Measurements from ENCODE around the gene FOSL1. TPM values are rescaled to one million over a fixed set of nuclear protein-coding genes. Genes with fewer than 3 reads are reported as not detected.

Gene FOSL1
- total and polyA plus RNA-seq, 4 donors = 0.17 to 0.20 TPM; not detected in 2

- H3K36me3 ChIP-seq (ENCODE audit: control insufficient read depth in 4 of 4, insufficient read depth in 3 of 4, low read depth in 1 of 4, low read length in 3 of 4) = peaks cover 0 to 1% (median 0%) of the 10 kb centered on the region in 4 donors
- no peak overlapping the region for H3K9ac ChIP-seq (ENCODE audit: low read depth in 1 of 2, low read length in 2 of 2)
- H3K4me3 ChIP-seq (ENCODE audit: low read depth in 1 of 3, low read length in 3 of 3) = no peak overlapping the region
- no peak overlapping the region for H3K27ac ChIP-seq (ENCODE audit: low read depth in 1 of 2, low read length in 2 of 2)
- 93% methylated on average over 14 of the region's 14 CpGs for WGBS
- DNase-seq (ENCODE audit: low spot score) = no peak
- peaks cover 0 to 26% (median 14%) of the 10 kb centered on the region in 4 donors for H3K4me1 ChIP-seq (ENCODE audit: control insufficient read depth in 4 of 4, insufficient read depth in 4 of 4, low read length in 3 of 4)
- no peaks in the 10 kb centered on the region for H3K27me3 ChIP-seq (ENCODE audit: control insufficient read depth in 4 of 4, insufficient read depth in 4 of 4, low read length in 3 of 4)
- TF ChIP-seq HNF4G (IDR thresholded peaks at IDR 0.05) (no peak), FOXA2 (IDR thresholded peaks at IDR 0.05) (no peak), EGR1 (IDR thresholded peaks at IDR 0.05; ENCODE audit: low read depth in 2 of 2) (no peak), TAF1 (conservative IDR thresholded peaks at IDR 0.05) (no peak), FOXA1 (IDR thresholded peaks at IDR 0.05) (no peak)
- H3K9me3 ChIP-seq (ENCODE audit: control insufficient read depth in 4 of 4, low read length in 3 of 4) = no peaks in the 10 kb centered on the region
These were observed 3.9 kb downstream of the FOSL1 start for GRCh38 chr11:65896034-65896999.

DNA sequence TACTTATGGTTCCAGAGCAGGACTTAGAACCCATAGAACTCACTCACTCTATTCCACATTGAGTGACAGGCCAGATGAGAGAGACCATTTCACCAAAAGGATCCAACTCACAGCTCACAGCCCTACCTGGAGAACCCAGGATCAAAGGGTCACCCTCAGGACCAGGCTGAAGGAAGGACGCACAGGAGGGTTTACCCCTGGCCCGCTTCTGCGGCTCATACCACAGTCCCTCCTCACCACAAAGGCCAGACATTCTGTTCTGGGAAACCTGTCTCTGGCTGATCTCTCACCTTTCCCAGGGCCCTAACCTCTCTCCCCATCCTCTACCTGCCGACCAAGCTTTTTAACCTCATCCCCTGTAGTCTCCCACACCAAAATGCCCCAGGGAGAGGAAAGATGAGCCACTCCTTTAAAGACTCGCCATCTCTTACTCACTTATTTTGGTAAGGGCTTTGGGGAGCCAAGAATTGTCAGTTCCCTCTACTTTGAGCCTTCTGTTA lies 4.7 kb downstream of the FOSL1 start:
- H3K4me1 ChIP-seq (ENCODE audit: control insufficient read depth in 4 of 4, insufficient read depth in 4 of 4, low read length in 3 of 4) = peaks cover 0 to 32% (median 19%) of the 10 kb centered on the region in 4 donors
- WGBS = 93% methylated on average over 5 of the region's 5 CpGs
- no peaks in the 10 kb centered on the region for H3K27me3 ChIP-seq (ENCODE audit: control insufficient read depth in 4 of 4, insufficient read depth in 4 of 4, low read length in 3 of 4)
- no peak for TF ChIP-seq GABPA (IDR thresholded peaks at IDR 0.05 in 1 of 2, conservative IDR thresholded peaks at IDR 0.05 in 1 of 2)
- TF ChIP-seq HNF4A (conservative IDR thresholded peaks at IDR 0.05) = no peak
- TF ChIP-seq NR2F2 (IDR thresholded peaks at IDR 0.05) = no peak
- TF ChIP-seq JUND (IDR thresholded peaks at IDR 0.05) = no peak
- no peak for TF ChIP-seq MAX (IDR thresholded peaks at IDR 0.05)
- no peak for TF ChIP-seq TAF1 (conservative IDR thresholded peaks at IDR 0.05)
- no peak for TF ChIP-seq YY1 (IDR thresholded peaks at IDR 0.05)
- TF ChIP-seq, protein P1, sequence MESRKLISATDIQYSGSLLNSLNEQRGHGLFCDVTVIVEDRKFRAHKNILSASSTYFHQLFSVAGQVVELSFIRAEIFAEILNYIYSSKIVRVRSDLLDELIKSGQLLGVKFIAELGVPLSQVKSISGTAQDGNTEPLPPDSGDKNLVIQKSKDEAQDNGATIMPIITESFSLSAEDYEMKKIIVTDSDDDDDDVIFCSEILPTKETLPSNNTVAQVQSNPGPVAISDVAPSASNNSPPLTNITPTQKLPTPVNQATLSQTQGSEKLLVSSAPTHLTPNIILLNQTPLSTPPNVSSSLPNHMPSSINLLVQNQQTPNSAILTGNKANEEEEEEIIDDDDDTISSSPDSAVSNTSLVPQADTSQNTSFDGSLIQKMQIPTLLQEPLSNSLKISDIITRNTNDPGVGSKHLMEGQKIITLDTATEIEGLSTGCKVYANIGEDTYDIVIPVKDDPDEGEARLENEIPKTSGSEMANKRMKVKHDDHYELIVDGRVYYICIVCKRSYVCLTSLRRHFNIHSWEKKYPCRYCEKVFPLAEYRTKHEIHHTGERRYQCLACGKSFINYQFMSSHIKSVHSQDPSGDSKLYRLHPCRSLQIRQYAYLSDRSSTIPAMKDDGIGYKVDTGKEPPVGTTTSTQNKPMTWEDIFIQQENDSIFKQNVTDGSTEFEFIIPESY (IDR thresholded peaks at IDR 0.05) = no peak
- TF ChIP-seq, protein P2, sequence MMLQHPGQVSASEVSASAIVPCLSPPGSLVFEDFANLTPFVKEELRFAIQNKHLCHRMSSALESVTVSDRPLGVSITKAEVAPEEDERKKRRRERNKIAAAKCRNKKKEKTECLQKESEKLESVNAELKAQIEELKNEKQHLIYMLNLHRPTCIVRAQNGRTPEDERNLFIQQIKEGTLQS (IDR thresholded peaks at IDR 0.05) = no peak
- TF ChIP-seq RAD21 (IDR thresholded peaks at IDR 0.05) = no peak
- no peak for TF ChIP-seq HNF4G (IDR thresholded peaks at IDR 0.05)
- H3K36me3 ChIP-seq (ENCODE audit: control insufficient read depth in 4 of 4, insufficient read depth in 3 of 4, low read depth in 1 of 4, low read length in 3 of 4) = peaks cover 0 to 1% (median 0%) of the 10 kb centered on the region in 4 donors
- H3K4me3 ChIP-seq (ENCODE audit: low read depth in 1 of 3, low read length in 3 of 3) = no peak overlapping the region
- no peaks in the 10 kb centered on the region for H3K9me3 ChIP-seq (ENCODE audit: control insufficient read depth in 4 of 4, low read length in 3 of 4)
- H3K27ac ChIP-seq (ENCODE audit: low read depth in 1 of 2, low read length in 2 of 2) = no peak overlapping the region
- H3K9ac ChIP-seq (ENCODE audit: low read depth in 1 of 2, low read length in 2 of 2) = no peak overlapping the region
- DNase-seq (ENCODE audit: low spot score) = no peak

- Histone ChIP-seq H3K27me3 (ENCODE audit: control insufficient read depth in 4 of 4, insufficient read depth in 4 of 4, low read length in 3 of 4) (no peaks in the 10 kb centered on the region), H3K9me3 (ENCODE audit: control insufficient read depth in 4 of 4, low read length in 3 of 4) (no peaks in the 10 kb centered on the region), H3K36me3 (ENCODE audit: control insufficient read depth in 4 of 4, insufficient read depth in 3 of 4, low read depth in 1 of 4, low read length in 3 of 4) (no peaks in the 10 kb centered on the region), H3K4me3 (ENCODE audit: low read depth in 1 of 3, low read length in 3 of 3) (no peak overlapping the region), H3K9ac (ENCODE audit: low read depth in 1 of 2, low read length in 2 of 2) (no peak overlapping the region), H3K27ac (ENCODE audit: low read depth in 1 of 2, low read length in 2 of 2) (peak overlapping the region; percentile 79 to 80), H3K4me1 (ENCODE audit: control insufficient read depth in 4 of 4, insufficient read depth in 4 of 4, low read length in 3 of 4) (peaks cover 7 to 26% (median 17%) of the 10 kb centered on the region in 4 donors)
- WGBS = 75% methylated on average over 16 of the region's 16 CpGs
- DNase-seq (ENCODE audit: low spot score) = no peak
- TF ChIP-seq JUND (IDR thresholded peaks at IDR 0.05) (no peak), YY1 (IDR thresholded peaks at IDR 0.05) (no peak), FOXA1 (IDR thresholded peaks at IDR 0.05) (no peak), NR2F2 (IDR thresholded peaks at IDR 0.05) (no peak), HNF4G (IDR thresholded peaks at IDR 0.05) (no peak), REST (IDR thresholded peaks at IDR 0.05) (no peak), EGR1 (IDR thresholded peaks at IDR 0.05; ENCODE audit: low read depth in 2 of 2) (no peak), SP1 (IDR thresholded peaks at IDR 0.05) (no peak), RXRA (IDR thresholded peaks at IDR 0.05) (no peak), RAD21 (IDR thresholded peaks at IDR 0.05) (no peak)
- TF ChIP-seq, protein P1 (IDR thresholded peaks at IDR 0.05) = no peak
These were observed 6.1 kb downstream of the FOSL1 start for GRCh38 chr11:65894034-65894591.

Measured in liver (tissue), 9 donors.